ENCODE data around the gene KIAA1958.

DNA sequence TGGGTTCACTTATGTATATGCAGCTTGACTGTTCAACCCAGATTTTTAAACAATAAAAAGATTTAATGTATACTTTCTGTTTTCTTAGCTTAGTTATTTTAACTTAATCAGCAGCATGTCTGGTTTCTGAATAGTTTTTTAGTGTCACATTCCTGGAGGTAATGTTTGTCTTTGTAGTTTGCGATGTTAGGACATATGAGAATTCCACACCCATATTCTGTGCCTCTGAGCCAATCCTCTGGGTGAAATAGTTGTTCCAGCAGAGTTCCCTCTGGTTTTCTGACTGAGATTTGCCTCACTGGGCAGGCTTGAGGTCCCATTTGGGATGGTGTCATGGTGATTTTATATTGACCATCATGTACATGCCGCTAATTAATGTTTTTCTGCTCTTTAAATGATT is 182.7 kb downstream of the KIAA1958 start:
- TF ChIP-seq ZNF384 (IDR thresholded peaks at IDR 0.05) = no peak
- no peak for TF ChIP-seq BHLHE40 (IDR thresholded peaks at IDR 0.05; ENCODE audit: borderline replicate concordance)
- no peak for TF ChIP-seq TARDBP (IDR thresholded peaks at IDR 0.05)
- no peak for TF ChIP-seq L3MBTL2 (conservative IDR thresholded peaks at IDR 0.05)
- no peak for TF ChIP-seq ARNT (IDR thresholded peaks at IDR 0.05)
- no peak for TF ChIP-seq SP1 (IDR thresholded peaks at IDR 0.05)
- TF ChIP-seq NFRKB (IDR thresholded peaks at IDR 0.05) = no peak
